GM19438 (cell line): ENCODE results near the gene PLLP.

ENCODE experiments used
- ATAC-seq: cut with Tn5 transposase; IDR thresholded peaks from one replicate; pipeline ENCODE4 v1.9.1; 2021; ENCODE audit warnings: low read depth; ENCODE audit not compliant: unreplicated experiment

PLLP gene

GRCh38 chr16:57231821-57232350 lies 52.6 kb downstream of the PLLP start:
- ATAC-seq: no peak

- ATAC-seq: no peak
Observed at GRCh38 chr16:57229079-57229478, 55.4 kb downstream of the PLLP start.

- ATAC-seq: no peak
Observed at GRCh38 chr16:57226701-57227621, 57.5 kb downstream of the PLLP start.

- ATAC-seq: no peak
Observed at GRCh38 chr16:57225978-57226377, 58.5 kb downstream of the PLLP start.

- ATAC-seq: no peak
Observed at GRCh38 chr16:57224651-57225335, 59.7 kb downstream of the PLLP start.

- ATAC-seq: no peak
Observed at GRCh38 chr16:57223057-57223456, 61.4 kb downstream of the PLLP start.

GRCh38 chr16:57216968-57217367 lies 67.5 kb downstream of the PLLP start:
- ATAC-seq: no peak

GRCh38 chr16:57213462-57213861 lies 71.0 kb downstream of the PLLP start:
- no peak for ATAC-seq

GRCh38 chr16:57209780-57210179 lies 74.7 kb downstream of the PLLP start:
- no peak for ATAC-seq

GRCh38 chr16:57208926-57209325 lies 75.5 kb downstream of the PLLP start:
- no peak for ATAC-seq
